SK-N-MC (cell line): ENCODE measurements around the gene COL6A2.

ENCODE experiments used
- EZH2 ChIP-seq: fragments of 200-600 bp; sonication (generic); IDR thresholded peaks from one replicate; pipeline ENCODE4 v1.6.1; 2017; ENCODE audit warnings: antibody characterized with exemption
- FOXP2 ChIP-seq: optimal IDR thresholded peaks from 2 replicates; pipeline ENCODE3; 2011; ENCODE audit warnings: mild to moderate bottlenecking, moderate library complexity; ENCODE audit not compliant: insufficient read depth; ENCODE audit errors: extremely low read length, control extremely low read depth
- POLR2AphosphoS5 ChIP-seq: IDR thresholded peaks from 2 replicates; pipeline ENCODE4 v1.6.1; 2012; ENCODE audit warnings: mild to moderate bottlenecking, low read depth, low read length, borderline replicate concordance

DNA sequence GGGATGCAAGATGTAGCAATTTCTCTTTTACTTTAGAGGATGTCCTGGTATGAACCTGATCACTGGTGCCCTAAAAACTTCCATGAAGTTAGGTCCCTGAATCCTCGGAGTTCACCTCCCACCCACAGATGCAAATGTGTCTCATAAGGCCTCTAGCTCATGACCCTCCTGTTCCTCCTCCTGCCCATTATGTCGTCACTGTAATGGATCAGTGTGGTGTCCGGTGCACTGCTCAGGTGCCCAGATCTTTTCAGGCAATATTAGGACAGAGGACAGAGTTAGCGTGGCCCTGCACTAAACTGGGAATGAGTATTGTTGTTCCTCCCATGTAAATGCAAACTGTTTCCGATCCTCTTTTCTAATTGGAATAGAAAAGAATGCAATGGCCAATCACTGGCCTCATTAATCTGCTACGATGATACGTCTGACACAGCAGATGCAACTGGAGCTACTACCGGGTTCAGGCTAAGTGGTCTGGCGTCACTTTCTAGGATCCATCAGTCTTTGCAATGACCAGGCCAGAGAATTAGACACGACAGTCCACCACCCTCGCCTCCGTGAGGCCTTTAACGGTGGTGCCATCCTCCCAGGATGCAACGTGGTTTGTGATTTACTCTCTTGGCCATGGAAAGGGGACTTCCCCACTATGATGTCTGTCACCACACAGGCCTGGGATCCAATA, 3.4 kb upstream of the COL6A2 start:
- TF ChIP-seq POLR2AphosphoS5: no peak
- TF ChIP-seq EZH2: no peak
- TF ChIP-seq FOXP2: no peak
